ENCODE measurements around the gene ENHO.

- TF ChIP-seq POLR2A (IDR thresholded peaks at IDR 0.05) (no peak), CTCF (IDR thresholded peaks at IDR 0.05) (no peak), EP300 (IDR thresholded peaks at IDR 0.05) (no peak)
Measured at GRCh38 chr9:34507966-34508365, 14.8 kb downstream of the ENHO start.

Data from ovary (tissue), 3 donors.